Stomach (tissue), 4 donors: ENCODE results near the gene SRPK3.
"Not testable (repeated sequence)": the region's sequence is repeated elsewhere in the genome, so short reads cannot be mapped to it uniquely, and the experiment has no call there.

Experiments used
- CTCF ChIP-seq, 7 experiments: fragments of 450-650 bp in 4 of 7; fragments of 200-600 bp in 3 of 7; sonication (generic) in 3 of 7; IDR thresholded peaks; one replicate each; pipeline ENCODE4 v1.5.1; 2016 to 2019; ENCODE audit warnings: antibody characterized with exemption in 7 of 7, control low read depth in 2 of 7, mild to moderate bottlenecking in 1 of 7
- EP300 ChIP-seq: sonication (generic); formaldehyde crosslinking; IDR thresholded peaks from one replicate; pipeline ENCODE4 v1.6.1; 2017; ENCODE audit warnings: antibody characterized with exemption
- POLR2A ChIP-seq, 4 donors: fragments of 450-650 bp; IDR thresholded peaks; one replicate each; pipeline ENCODE4 v1.6.1; 2016; ENCODE audit warnings: antibody characterized with exemption in 4 of 4, control low read depth in 2 of 4, mild to moderate bottlenecking in 1 of 4, moderate library complexity in 1 of 4
- POLR2AphosphoS5 ChIP-seq, 3 donors: sonication (generic); formaldehyde crosslinking; IDR thresholded peaks; one replicate each; pipeline ENCODE4 v1.6.1; 2016; ENCODE audit warnings: antibody characterized with exemption in 3 of 3

- not testable (repeated sequence) for TF ChIP-seq CTCF (IDR thresholded peaks at IDR 0.05); POLR2A (IDR thresholded peaks at IDR 0.05); POLR2AphosphoS5 (IDR thresholded peaks at IDR 0.05); EP300
Observed at GRCh38 chrX:153742796-153743467, 37.9 kb upstream of the SRPK3 start.
